ENCODE results near the gene SLC17A3.

SLC17A3 gene

GRCh38 chr6:25878721-25879322, 4.8 kb upstream of the SLC17A3 start:
- TF ChIP-seq, protein P1, sequence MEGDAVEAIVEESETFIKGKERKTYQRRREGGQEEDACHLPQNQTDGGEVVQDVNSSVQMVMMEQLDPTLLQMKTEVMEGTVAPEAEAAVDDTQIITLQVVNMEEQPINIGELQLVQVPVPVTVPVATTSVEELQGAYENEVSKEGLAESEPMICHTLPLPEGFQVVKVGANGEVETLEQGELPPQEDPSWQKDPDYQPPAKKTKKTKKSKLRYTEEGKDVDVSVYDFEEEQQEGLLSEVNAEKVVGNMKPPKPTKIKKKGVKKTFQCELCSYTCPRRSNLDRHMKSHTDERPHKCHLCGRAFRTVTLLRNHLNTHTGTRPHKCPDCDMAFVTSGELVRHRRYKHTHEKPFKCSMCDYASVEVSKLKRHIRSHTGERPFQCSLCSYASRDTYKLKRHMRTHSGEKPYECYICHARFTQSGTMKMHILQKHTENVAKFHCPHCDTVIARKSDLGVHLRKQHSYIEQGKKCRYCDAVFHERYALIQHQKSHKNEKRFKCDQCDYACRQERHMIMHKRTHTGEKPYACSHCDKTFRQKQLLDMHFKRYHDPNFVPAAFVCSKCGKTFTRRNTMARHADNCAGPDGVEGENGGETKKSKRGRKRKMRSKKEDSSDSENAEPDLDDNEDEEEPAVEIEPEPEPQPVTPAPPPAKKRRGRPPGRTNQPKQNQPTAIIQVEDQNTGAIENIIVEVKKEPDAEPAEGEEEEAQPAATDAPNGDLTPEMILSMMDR (IDR thresholded peaks at IDR 0.05; ENCODE audit: insufficient read depth, low read length, poor library complexity, severe bottlenecking): no peak
- TF ChIP-seq EZH2phosphoT487 (conservative IDR thresholded peaks at IDR 0.05; ENCODE audit: low read length): no peak
- Histone ChIP-seq H3K27ac (ENCODE audit: low read depth, low read length) (no peak overlapping the region), H3F3A (ENCODE audit: insufficient read depth) (no peaks in the 10 kb centered on the region), H2AFZ (ENCODE audit: low read depth, low read length, severe bottlenecking) (no peak overlapping the region), H4K20me1 (ENCODE audit: low read depth, low read length) (no peaks in the 10 kb centered on the region), H3K9me2 (replicated peaks; ENCODE audit: insufficient read depth, low read length) (no peaks in the 10 kb centered on the region), H3K36me3 (ENCODE audit: low read length) (no peaks in the 10 kb centered on the region), H3K9ac (ENCODE audit: low read length) (no peak overlapping the region), H3K4me2 (ENCODE audit: low read depth, low read length, poor library complexity, severe bottlenecking) (no peak overlapping the region), H3K4me3 (ENCODE audit: insufficient read depth, low read length, poor library complexity, severe bottlenecking) (no peak overlapping the region), H3K79me2 (ENCODE audit: insufficient read depth, low read length) (no peaks in the 10 kb centered on the region), H3K27me3 (ENCODE audit: low read length) (0 out of 2 replicates have a peak, but pooled peaks cover 3% of the 10 kb centered on the region), H3K9me3 (ENCODE audit: insufficient read depth, low read length) (no peaks in the 10 kb centered on the region)

GRCh38 chr6:25875926-25876602, 2.0 kb upstream of the SLC17A3 start:
- Histone ChIP-seq H3K27me3 (ENCODE audit: low read length) (0 out of 2 replicates have a peak, but pooled peaks cover 3% of the 10 kb centered on the region), H4K20me1 (ENCODE audit: low read depth, low read length) (no peaks in the 10 kb centered on the region), H3K4me2 (ENCODE audit: low read depth, low read length, poor library complexity, severe bottlenecking) (no peak overlapping the region), H3K36me3 (ENCODE audit: low read length) (no peaks in the 10 kb centered on the region), H3K79me2 (ENCODE audit: insufficient read depth, low read length) (no peaks in the 10 kb centered on the region), H3K9me3 (ENCODE audit: insufficient read depth, low read length) (no peaks in the 10 kb centered on the region), H2AFZ (ENCODE audit: low read depth, low read length, severe bottlenecking) (no peak overlapping the region), H3F3A (ENCODE audit: insufficient read depth) (no peaks in the 10 kb centered on the region), H3K9me2 (replicated peaks; ENCODE audit: insufficient read depth, low read length) (no peaks in the 10 kb centered on the region), H3K4me3 (ENCODE audit: insufficient read depth, low read length, poor library complexity, severe bottlenecking) (no peak overlapping the region), H3K9ac (ENCODE audit: low read length) (no peak overlapping the region), H3K27ac (ENCODE audit: low read depth, low read length) (no peak overlapping the region)
- TF ChIP-seq EZH2phosphoT487 (conservative IDR thresholded peaks at IDR 0.05; ENCODE audit: low read length): no peak
- TF ChIP-seq, protein P1 (IDR thresholded peaks at IDR 0.05; ENCODE audit: insufficient read depth, low read length, poor library complexity, severe bottlenecking): no peak

DNA sequence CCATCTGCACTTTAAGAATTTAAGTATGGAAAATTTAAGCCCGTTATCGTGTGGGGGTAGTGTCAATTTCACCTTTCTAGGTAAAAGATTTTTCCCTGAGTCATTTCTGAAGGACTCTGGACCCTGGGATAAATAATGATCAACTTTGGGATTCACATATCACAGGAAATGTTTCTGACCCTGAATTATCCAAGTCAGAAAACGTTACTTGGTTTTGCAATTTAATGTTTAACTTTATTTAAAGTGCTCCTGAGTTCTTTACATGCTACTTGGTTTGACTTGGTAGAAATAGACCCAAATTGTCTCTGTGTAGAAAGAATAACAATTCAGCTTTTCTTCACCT, 1.5 kb upstream of the SLC17A3 start:
- Histone ChIP-seq H3K27me3 (ENCODE audit: low read length) (0 out of 2 replicates have a peak, but pooled peaks cover 3% of the 10 kb centered on the region), H3F3A (ENCODE audit: insufficient read depth) (no peaks in the 10 kb centered on the region), H3K4me3 (ENCODE audit: insufficient read depth, low read length, poor library complexity, severe bottlenecking) (no peak overlapping the region), H3K36me3 (ENCODE audit: low read length) (no peaks in the 10 kb centered on the region), H4K20me1 (ENCODE audit: low read depth, low read length) (no peaks in the 10 kb centered on the region), H3K9me3 (ENCODE audit: insufficient read depth, low read length) (no peaks in the 10 kb centered on the region), H3K4me2 (ENCODE audit: low read depth, low read length, poor library complexity, severe bottlenecking) (no peak overlapping the region), H2AFZ (ENCODE audit: low read depth, low read length, severe bottlenecking) (no peak overlapping the region), H3K27ac (ENCODE audit: low read depth, low read length) (no peak overlapping the region), H3K9ac (ENCODE audit: low read length) (no peak overlapping the region), H3K79me2 (ENCODE audit: insufficient read depth, low read length) (no peaks in the 10 kb centered on the region), H3K9me2 (replicated peaks; ENCODE audit: insufficient read depth, low read length) (no peaks in the 10 kb centered on the region)
- no peak for TF ChIP-seq EZH2phosphoT487 (conservative IDR thresholded peaks at IDR 0.05; ENCODE audit: low read length)
- TF ChIP-seq, protein P1 (IDR thresholded peaks at IDR 0.05; ENCODE audit: insufficient read depth, low read length, poor library complexity, severe bottlenecking): no peak

All from SU-DHL-6 (cell line).